ENCODE data around the gene PNMA6F.

GRCh38 chrX:153297376-153297775 is 24.2 kb downstream of the PNMA6F start:
- TF ChIP-seq, protein P1, sequence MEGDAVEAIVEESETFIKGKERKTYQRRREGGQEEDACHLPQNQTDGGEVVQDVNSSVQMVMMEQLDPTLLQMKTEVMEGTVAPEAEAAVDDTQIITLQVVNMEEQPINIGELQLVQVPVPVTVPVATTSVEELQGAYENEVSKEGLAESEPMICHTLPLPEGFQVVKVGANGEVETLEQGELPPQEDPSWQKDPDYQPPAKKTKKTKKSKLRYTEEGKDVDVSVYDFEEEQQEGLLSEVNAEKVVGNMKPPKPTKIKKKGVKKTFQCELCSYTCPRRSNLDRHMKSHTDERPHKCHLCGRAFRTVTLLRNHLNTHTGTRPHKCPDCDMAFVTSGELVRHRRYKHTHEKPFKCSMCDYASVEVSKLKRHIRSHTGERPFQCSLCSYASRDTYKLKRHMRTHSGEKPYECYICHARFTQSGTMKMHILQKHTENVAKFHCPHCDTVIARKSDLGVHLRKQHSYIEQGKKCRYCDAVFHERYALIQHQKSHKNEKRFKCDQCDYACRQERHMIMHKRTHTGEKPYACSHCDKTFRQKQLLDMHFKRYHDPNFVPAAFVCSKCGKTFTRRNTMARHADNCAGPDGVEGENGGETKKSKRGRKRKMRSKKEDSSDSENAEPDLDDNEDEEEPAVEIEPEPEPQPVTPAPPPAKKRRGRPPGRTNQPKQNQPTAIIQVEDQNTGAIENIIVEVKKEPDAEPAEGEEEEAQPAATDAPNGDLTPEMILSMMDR (IDR thresholded peaks at IDR 0.05): no peak
- TF ChIP-seq POLR2A (IDR thresholded peaks at IDR 0.05): no peak

All from heart left ventricle (tissue), 13 donors.